Stomach smooth muscle (tissue), 2 donors: Measurements from ENCODE around the gene TMEM108.

Experiments used
- H3K27ac ChIP-seq: one replicate; pipeline ENCODE4 v1.7.0; 2013; ENCODE audit warnings: mild to moderate bottlenecking, low read length, inconsistent platforms
- H3K27me3 ChIP-seq, 2 donors: one replicate each; pipeline ENCODE4 v1.7.0; 2013; ENCODE audit warnings: low read length in 2 of 2; ENCODE audit not compliant: insufficient read depth in 2 of 2, control insufficient read depth in 1 of 2
- H3K36me3 ChIP-seq, 2 donors: one replicate each; pipeline ENCODE4 v1.7.0; 2013; ENCODE audit warnings: low read length in 2 of 2; ENCODE audit not compliant: control insufficient read depth in 2 of 2, insufficient read depth in 2 of 2
- H3K4me1 ChIP-seq: one replicate; pipeline ENCODE4 v1.7.0; 2013; ENCODE audit warnings: low read length; ENCODE audit not compliant: control insufficient read depth, insufficient read depth
- H3K4me3 ChIP-seq, 2 donors: one replicate each; pipeline ENCODE4 v1.7.0; 2013; ENCODE audit warnings: low read length in 2 of 2
- H3K9ac ChIP-seq, 2 donors: one replicate each; pipeline ENCODE4 v1.7.0; 2013; ENCODE audit warnings: low read length in 2 of 2, mild to moderate bottlenecking in 1 of 2
- H3K9me3 ChIP-seq, 2 donors: one replicate each; pipeline ENCODE4 v1.7.0; 2013; ENCODE audit warnings: low read length in 2 of 2; ENCODE audit not compliant: control insufficient read depth in 2 of 2
- donor health status: healthy.
- donor health status: Pancreatic carcinoma.

TMEM108 gene

DNA sequence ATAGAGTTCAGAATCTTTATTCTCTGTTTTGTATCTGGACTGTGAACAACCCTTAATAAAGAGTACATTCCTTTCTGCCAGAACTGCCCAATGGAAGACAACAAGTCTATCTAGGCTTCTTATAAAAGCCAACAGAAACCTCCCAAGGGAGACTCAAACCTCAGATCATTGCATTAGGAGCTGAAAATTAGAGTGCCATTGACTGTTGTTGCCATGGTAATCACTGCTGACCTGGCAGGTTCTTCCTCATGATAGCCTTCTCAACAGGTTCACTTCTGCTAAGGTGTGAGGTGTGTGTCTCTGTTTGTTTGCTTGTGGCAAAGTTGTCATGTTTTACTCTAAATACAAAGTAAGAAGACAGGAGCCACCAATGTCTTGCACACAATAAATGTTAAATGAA is 79.2 kb downstream of the TMEM108 start:
- Histone ChIP-seq H3K27me3 (no peaks in the 10 kb centered on the region), H3K36me3 (no peaks in the 10 kb centered on the region), H3K9me3 (no peaks in the 10 kb centered on the region), H3K27ac (no peak overlapping the region), H3K9ac (no peak overlapping the region), H3K4me1 (no peaks in the 10 kb centered on the region), H3K4me3 (no peak overlapping the region)

DNA sequence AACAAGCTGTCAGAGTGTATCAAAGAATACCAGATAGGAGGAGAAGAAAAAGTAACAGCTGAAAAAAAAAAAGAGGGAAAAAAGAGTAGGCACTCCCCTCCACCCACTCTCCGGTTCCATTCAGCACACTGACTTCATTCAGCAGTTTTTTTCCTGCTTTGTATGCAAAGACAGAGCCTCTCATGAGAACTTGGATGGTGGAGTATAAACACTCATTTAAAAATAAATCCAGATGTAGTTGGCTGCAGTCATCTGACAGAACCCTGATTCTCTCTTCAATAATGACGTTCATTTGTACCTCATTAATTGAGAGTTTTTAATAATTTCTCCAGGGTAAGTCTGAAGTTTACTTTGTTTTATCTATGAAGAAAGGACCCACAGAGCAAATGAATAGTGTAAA is 81.0 kb downstream of the TMEM108 start:
- Histone ChIP-seq H3K4me3 (no peak overlapping the region), H3K36me3 (no peaks in the 10 kb centered on the region), H3K27me3 (no peaks in the 10 kb centered on the region), H3K9me3 (no peaks in the 10 kb centered on the region), H3K4me1 (no peaks in the 10 kb centered on the region), H3K27ac (no peak overlapping the region), H3K9ac (no peak overlapping the region)

DNA sequence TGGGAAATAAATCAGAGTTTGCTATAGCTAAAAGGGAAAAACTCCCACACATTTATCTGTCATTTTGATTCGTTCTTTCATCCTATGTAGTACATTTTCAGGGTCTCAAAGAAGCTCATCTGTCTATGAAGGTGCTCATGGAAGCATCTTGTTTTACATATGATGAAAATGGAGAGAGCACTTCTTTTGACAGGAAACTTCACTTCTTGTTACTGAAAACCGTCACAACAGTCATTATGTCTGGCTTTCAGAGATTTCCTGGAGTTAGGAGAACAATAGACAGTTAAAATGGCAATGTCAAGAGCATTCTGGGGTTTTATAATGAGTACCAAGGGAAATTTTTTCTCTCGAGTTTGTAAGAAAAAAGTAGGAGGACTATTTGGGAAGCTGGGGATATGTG is 83.3 kb downstream of the TMEM108 start:
- no peaks in the 10 kb centered on the region for H3K4me1 ChIP-seq
- H3K27ac ChIP-seq, result no peak overlapping the region
- H3K27me3 ChIP-seq, result no peaks in the 10 kb centered on the region
- H3K9ac ChIP-seq, result no peak overlapping the region
- no peak overlapping the region for H3K4me3 ChIP-seq
- no peaks in the 10 kb centered on the region for H3K36me3 ChIP-seq
- no peaks in the 10 kb centered on the region for H3K9me3 ChIP-seq

DNA sequence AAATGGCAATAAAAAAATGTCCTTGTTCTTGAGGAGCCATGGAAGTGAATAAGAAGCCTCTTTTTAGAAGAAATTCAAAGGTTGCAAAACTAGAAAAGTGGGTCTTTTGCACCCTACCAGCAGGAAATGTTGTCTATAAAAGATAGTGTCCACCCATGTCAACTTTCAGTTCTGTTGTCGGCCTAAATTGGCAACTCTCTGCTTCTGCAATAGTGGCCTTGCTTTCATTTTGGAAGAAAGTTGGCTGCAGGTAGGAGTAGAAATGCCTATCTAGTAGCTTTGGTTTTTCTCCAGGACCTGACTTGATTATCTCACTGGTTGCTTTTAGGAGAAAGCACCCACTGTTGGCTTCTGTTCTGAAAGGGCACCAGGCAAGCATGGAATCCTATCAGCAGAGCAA is 85.4 kb downstream of the TMEM108 start:
- Histone ChIP-seq H3K36me3 (no peaks in the 10 kb centered on the region), H3K9me3 (no peaks in the 10 kb centered on the region), H3K4me3 (no peak overlapping the region), H3K9ac (no peak overlapping the region), H3K27me3 (no peaks in the 10 kb centered on the region), H3K4me1 (no peaks in the 10 kb centered on the region), H3K27ac (no peak overlapping the region)

DNA sequence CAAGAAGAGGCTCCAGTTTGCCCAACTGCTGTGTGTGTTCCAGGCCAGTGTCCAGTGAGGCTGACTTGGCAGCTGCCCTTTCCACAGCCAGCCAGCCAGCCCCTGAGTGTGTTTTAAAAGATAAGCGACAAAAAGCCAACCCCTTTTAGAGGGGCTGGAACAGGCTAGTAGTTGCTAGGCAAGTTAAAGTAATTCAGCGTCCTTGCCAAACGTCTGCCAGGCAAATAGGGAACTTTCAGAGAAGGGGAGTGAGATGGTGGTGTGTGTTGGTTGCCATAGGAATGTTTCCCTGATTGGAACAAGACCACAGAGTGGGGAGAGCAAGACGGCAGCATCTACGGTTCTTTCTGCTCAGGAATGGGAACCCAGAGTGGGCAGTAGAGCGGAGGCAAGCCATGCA is 86.3 kb downstream of the TMEM108 start:
- Histone ChIP-seq H3K27me3 (no peaks in the 10 kb centered on the region), H3K4me1 (no peaks in the 10 kb centered on the region), H3K27ac (no peak overlapping the region), H3K36me3 (no peaks in the 10 kb centered on the region), H3K9ac (no peak overlapping the region), H3K4me3 (no peak overlapping the region), H3K9me3 (no peaks in the 10 kb centered on the region)

DNA sequence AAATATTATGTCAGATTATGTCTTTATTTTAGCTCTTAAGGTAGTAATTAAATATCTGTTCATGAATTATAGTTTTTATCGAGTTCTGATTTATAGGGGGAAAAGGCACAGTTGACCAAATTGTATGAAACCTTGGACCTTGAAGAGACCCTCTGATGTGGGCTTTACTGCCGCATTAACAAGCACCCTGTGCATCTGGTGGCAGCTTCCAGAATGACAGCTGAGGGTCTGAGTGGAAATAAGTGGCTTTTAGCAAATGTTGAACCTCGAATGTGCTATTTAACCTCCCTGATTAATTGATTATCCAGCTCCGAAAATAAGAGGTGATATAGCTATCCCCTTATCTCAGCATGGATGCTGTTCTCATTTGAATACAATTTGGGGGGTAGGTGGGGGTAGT is 87.0 kb downstream of the TMEM108 start:
- H3K27ac ChIP-seq, result no peak overlapping the region
- no peak overlapping the region for H3K4me3 ChIP-seq
- no peaks in the 10 kb centered on the region for H3K4me1 ChIP-seq
- no peaks in the 10 kb centered on the region for H3K27me3 ChIP-seq
- H3K9ac ChIP-seq, result no peak overlapping the region
- H3K36me3 ChIP-seq, result no peaks in the 10 kb centered on the region
- no peaks in the 10 kb centered on the region for H3K9me3 ChIP-seq

DNA sequence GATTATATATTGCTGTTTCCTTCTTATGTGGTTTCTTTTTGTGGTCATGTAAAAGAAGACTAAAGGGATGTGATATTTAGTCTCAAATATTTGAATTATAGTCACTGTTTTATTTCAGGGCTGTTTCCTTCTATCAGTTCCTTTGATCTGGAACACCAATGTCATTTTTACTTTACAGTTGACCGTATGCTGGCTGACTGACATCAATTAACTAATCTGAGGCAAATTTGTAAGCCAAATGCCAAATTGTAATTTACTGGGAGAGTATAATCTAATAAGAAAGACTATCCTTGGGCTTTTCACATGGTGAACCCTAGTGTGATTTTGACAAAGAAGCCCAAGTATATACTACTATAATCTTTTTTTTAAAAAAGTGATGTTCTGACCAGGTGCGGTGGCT is 87.6 kb downstream of the TMEM108 start:
- H3K9me3 ChIP-seq, result no peaks in the 10 kb centered on the region
- no peak overlapping the region for H3K9ac ChIP-seq
- no peaks in the 10 kb centered on the region for H3K27me3 ChIP-seq
- H3K4me1 ChIP-seq, result no peaks in the 10 kb centered on the region
- H3K36me3 ChIP-seq, result no peaks in the 10 kb centered on the region
- H3K4me3 ChIP-seq, result no peak overlapping the region
- H3K27ac ChIP-seq, result no peak overlapping the region

DNA sequence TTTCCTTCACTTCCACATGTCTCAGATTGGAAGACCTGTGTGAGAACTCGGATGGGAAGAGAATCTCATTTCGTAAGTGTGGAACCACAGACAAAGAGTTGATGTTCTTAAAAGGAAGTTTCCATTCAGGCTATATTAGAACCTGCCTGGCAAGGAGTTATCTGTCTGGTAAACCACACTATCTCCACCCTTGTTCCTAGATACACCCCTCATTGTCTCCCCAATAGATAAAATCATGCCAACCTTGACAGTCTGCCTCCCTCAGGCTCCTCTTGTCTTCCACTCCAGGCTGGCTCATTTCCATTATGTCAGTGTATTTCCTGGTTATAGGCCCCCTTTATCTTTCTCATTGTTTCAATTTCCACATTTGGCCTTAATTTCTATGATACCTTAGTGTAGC is 89.2 kb downstream of the TMEM108 start:
- Histone ChIP-seq H3K9me3 (no peaks in the 10 kb centered on the region), H3K4me1 (no peaks in the 10 kb centered on the region), H3K4me3 (no peak overlapping the region), H3K27me3 (no peaks in the 10 kb centered on the region), H3K36me3 (no peaks in the 10 kb centered on the region), H3K9ac (no peak overlapping the region), H3K27ac (no peak overlapping the region)

DNA sequence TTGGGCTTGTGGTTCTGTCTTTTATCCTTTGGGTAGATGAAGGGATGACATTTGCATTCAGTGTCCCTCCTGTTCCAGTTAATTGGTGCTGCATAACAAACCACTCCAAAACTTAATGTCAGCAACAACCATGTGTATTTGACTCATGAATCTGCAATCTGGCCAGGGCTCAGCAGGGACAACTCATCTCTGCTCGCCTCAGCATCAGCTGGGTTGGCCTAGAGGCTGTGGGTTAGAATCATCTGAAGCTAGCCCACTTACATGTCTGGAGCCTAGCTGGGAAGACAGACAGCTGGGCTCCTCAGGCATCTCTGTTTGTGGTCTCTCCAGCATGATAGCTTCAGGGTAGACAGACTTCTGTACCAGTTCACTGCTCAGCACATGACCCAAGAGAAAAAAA is 92.0 kb downstream of the TMEM108 start:
- H3K27ac ChIP-seq, result no peak overlapping the region
- no peak overlapping the region for H3K9ac ChIP-seq
- no peaks in the 10 kb centered on the region for H3K27me3 ChIP-seq
- no peaks in the 10 kb centered on the region for H3K4me1 ChIP-seq
- no peaks in the 10 kb centered on the region for H3K36me3 ChIP-seq
- no peak overlapping the region for H3K4me3 ChIP-seq
- no peaks in the 10 kb centered on the region for H3K9me3 ChIP-seq

DNA sequence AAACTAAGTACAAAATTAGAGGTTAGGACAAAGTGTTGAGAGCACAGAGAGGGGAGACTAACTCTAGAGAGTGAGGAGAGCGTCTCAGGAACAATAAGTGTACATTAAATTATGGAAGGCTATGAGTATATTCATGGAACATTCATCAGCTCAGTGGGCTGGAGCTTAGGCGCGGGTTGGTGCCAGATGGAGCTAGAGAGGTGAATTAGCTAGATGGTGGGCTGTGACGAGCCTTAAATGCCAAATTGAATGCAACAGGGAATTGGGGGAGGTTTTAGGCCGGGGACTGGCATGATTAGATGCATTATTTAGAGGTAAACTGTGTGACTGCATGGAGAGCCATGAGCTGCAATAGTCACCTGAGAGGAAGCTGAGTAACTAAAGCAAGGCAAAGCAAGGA is 97.1 kb downstream of the TMEM108 start:
- no peaks in the 10 kb centered on the region for H3K27me3 ChIP-seq
- H3K4me1 ChIP-seq, result no peaks in the 10 kb centered on the region
- H3K27ac ChIP-seq, result no peak overlapping the region
- no peak overlapping the region for H3K9ac ChIP-seq
- H3K9me3 ChIP-seq, result no peaks in the 10 kb centered on the region
- H3K36me3 ChIP-seq, result no peaks in the 10 kb centered on the region
- H3K4me3 ChIP-seq, result no peak overlapping the region

DNA sequence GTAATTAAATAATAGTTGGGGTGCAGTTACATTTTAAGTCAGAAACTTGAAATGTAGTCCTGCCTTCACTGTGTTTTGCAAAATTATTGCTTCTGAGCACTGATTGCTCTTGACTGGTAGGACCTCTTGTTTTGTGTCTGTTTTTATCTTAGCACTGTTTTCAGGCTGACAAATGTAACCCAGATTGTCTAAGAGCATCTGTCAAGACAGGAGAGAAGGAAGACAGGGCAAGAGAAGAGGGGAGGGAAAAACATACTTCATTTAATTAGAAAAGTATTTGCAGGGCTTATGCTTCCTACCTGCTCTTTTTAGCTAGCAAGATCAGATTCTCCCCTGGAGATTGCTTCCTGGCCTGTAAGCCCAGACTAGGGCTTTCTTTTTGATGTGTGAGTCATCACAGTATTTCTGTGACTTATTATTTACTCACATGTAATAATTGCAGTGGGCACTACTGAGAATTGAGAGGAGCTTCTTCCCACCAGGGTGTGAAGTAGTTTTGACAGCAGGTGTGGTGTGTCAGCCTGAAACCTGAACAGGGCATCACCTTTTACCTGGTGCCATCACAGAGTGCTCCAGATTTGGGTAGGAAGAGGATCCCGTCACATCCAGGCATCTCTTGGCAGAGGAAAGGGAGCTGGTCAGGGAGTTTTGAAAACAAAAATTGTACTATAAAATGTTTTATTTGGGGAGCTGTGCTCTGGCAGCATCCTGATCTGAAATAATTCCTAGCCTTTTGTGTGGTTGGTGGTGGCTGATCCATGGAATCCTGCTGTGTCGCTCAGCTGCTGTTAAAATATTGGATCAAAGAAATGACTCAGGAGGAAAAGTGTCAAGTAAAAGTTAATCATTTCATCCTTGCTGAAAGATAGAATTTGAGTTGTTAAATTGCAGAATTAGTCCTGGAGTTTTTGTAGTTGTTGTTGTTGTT is 98.2 kb downstream of the TMEM108 start:
- Histone ChIP-seq H3K4me1 (no peaks in the 10 kb centered on the region), H3K9me3 (no peaks in the 10 kb centered on the region), H3K27ac (no peak overlapping the region), H3K9ac (no peak overlapping the region), H3K27me3 (no peaks in the 10 kb centered on the region), H3K36me3 (no peaks in the 10 kb centered on the region), H3K4me3 (no peak overlapping the region)
